Tibial nerve (tissue), 4 donors: Measurements from ENCODE around the gene SPATA16. TPM values are rescaled to one million over a fixed set of nuclear protein-coding genes. Genes with fewer than 3 reads are reported as not detected.

Source experiments
- DNase-seq, 2 donors: peaks; one replicate each; pipeline ENCODE4 v3.0.0-alpha.2; 2019; ENCODE audit warnings: low spot score in 2 of 2
- H3K27ac ChIP-seq, 4 donors: fragments of 200-600 bp; sonication (generic) in 3 of 4; one replicate each; pipeline ENCODE4 v1.5.1; 2017 to 2019; ENCODE audit warnings: mild to moderate bottlenecking in 1 of 4
- H3K27me3 ChIP-seq, 2 donors: fragments of 200-600 bp; sonication (generic) in 1 of 2; one replicate each; pipeline versions ENCODE4 v1.5.1 to v1.6.0; 2017 to 2019
- H3K36me3 ChIP-seq, 3 donors: fragments of 200-600 bp; sonication (generic); one replicate each; pipeline ENCODE4 v1.5.1; 2018 to 2019
- H3K4me1 ChIP-seq, 4 donors: fragments of 200-600 bp; sonication (generic) in 3 of 4; one replicate each; pipeline ENCODE4 v1.5.1; 2017 to 2019
- H3K4me3 ChIP-seq, 4 donors: fragments of 200-600 bp; sonication (generic) in 3 of 4; one replicate each; pipeline ENCODE4 v1.5.1; 2017 to 2019; ENCODE audit warnings: mild to moderate bottlenecking in 1 of 4, moderate library complexity in 1 of 4
- H3K9me3 ChIP-seq, 4 donors: fragments of 200-600 bp; sonication (generic) in 3 of 4; one replicate each; pipeline ENCODE4 v1.5.1; 2017 to 2019
- CTCF ChIP-seq, 5 experiments: fragments of 200-600 bp in 3 of 5; fragments of 450-650 bp in 2 of 5; sonication (generic) in 3 of 5; IDR thresholded peaks; one replicate each; pipeline ENCODE4 v1.5.1; 2016 to 2019; ENCODE audit warnings: antibody characterized with exemption in 5 of 5, mild to moderate bottlenecking in 3 of 5, moderate library complexity in 2 of 5
- EP300 ChIP-seq, 2 donors: sonication (generic); formaldehyde crosslinking; IDR thresholded peaks; one replicate each; pipeline ENCODE4 v1.6.1; 2017; ENCODE audit warnings: antibody characterized with exemption in 2 of 2, mild to moderate bottlenecking in 1 of 2
- POLR2A ChIP-seq, 2 donors: fragments of 450-650 bp; IDR thresholded peaks; one replicate each; pipeline ENCODE4 v1.6.1; 2017; ENCODE audit warnings: antibody characterized with exemption in 2 of 2, mild to moderate bottlenecking in 2 of 2, moderate library complexity in 2 of 2
- WGBS, 2 donors: methylation state at CpG; one replicate each; pipeline ENCODE4 v1.1.5; 2018; 5-methylcytosine and 5-hydroxymethylcytosine counted together
- total RNA-seq, 4 donors: library from RNA; depleted of rRNA; stranded (reverse); fragments of >200 nt; gene quantifications; one replicate each; pipeline ENCODE4 v1.1.0, GENCODE V29; 2016

The SPATA16 gene
- total RNA-seq, 4 donors from 2014 or later: not detected

GRCh38 chr3:172840913-172841312, 300.1 kb downstream of the SPATA16 start:
- TF ChIP-seq CTCF (IDR thresholded peaks at IDR 0.05): no peak
- WGBS, 2 donors: 47 to 51% methylated on average over 4 of the region's 4 CpGs
- Histone ChIP-seq H3K4me1 (no peaks in the 10 kb centered on the region), H3K27ac (no peak overlapping the region), H3K9me3 (no peaks in the 10 kb centered on the region), H3K4me3 (no peak overlapping the region), H3K27me3 (no peaks in the 10 kb centered on the region), H3K36me3 (no peaks in the 10 kb centered on the region)
- no peak for DNase-seq

GRCh38 chr3:172840463-172840862, 300.6 kb downstream of the SPATA16 start:
- no peak overlapping the region for H3K4me3 ChIP-seq
- TF ChIP-seq EP300 (IDR thresholded peaks at IDR 0.05) (no peak), POLR2A (IDR thresholded peaks at IDR 0.05) (no peak), CTCF (IDR thresholded peaks at IDR 0.05) (no peak)
- no peaks in the 10 kb centered on the region for H3K4me1 ChIP-seq
- H3K36me3 ChIP-seq: no peaks in the 10 kb centered on the region
- no peaks in the 10 kb centered on the region for H3K27me3 ChIP-seq
- no peaks in the 10 kb centered on the region for H3K9me3 ChIP-seq
- no peak for DNase-seq
- WGBS, 2 donors: 70 to 72% methylated on average over 4 of the region's 4 CpGs
- no peak overlapping the region for H3K27ac ChIP-seq

- WGBS, 2 donors: 37 to 42% methylated on average over 4 of the region's 4 CpGs
- Histone ChIP-seq H3K9me3 (no peaks in the 10 kb centered on the region), H3K4me1 (no peaks in the 10 kb centered on the region), H3K4me3 (no peak overlapping the region), H3K27ac (no peak overlapping the region), H3K27me3 (no peaks in the 10 kb centered on the region), H3K36me3 (no peaks in the 10 kb centered on the region)
- TF ChIP-seq EP300 (IDR thresholded peaks at IDR 0.05): no peak
- TF ChIP-seq CTCF (IDR thresholded peaks at IDR 0.05): no peak
- TF ChIP-seq POLR2A (IDR thresholded peaks at IDR 0.05): no peak
- DNase-seq: no peak
These were observed 301.4 kb downstream of the SPATA16 start for GRCh38 chr3:172839679-172840078.
